ENCODE measurements around the gene CAV1.

GRCh38 chr7:116496653-116497052 lies 28.2 kb upstream of the CAV1 start:
- no peak for TF ChIP-seq NFRKB (IDR thresholded peaks at IDR 0.05)
- no peak for TF ChIP-seq BHLHE40 (IDR thresholded peaks at IDR 0.05; ENCODE audit: borderline replicate concordance)

Measured in HEK293T (cell line).